OCI-LY3 (cell line): ENCODE data around the gene CTTN.
A peak's percentile ranks its signal among the peaks of the same experiment; 100 is the strongest.

Experiments used
- CTCF ChIP-seq: fragments of 200-600, 300-600 bp; sonication (generic); IDR thresholded peaks from 2 replicates; pipeline ENCODE4 v1.5.1; 2014; ENCODE audit warnings: antibody characterized with exemption, low read length, low read depth
- EZH2phosphoT487 ChIP-seq: fragments of 200-600 bp; shearing (Covaris generic); IDR thresholded peaks from 2 replicates; pipeline ENCODE4 v1.6.1; 2018; ENCODE audit warnings: antibody characterized with exemption, mixed run types, low read depth

DNA sequence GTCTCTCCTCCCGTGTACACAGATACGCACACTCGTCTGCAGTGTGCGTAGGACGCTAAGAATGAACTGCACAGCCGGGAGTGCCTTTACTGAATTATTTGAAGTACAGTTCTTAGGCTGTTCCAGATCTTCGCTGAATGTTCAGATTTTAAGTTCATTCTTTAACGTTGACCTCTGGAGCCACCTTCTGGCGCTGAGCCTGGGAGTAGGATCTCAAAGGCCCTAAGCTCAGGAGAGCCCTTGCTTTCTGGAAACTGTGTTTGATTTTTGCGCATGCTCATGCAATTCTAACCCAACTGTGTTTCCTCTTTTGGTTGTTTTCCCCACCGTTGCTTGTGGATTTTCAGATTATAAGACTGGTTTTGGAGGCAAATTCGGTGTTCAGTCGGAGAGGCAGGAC, 22.8 kb downstream of the CTTN start:
- TF ChIP-seq CTCF (peak; percentile 44), EZH2phosphoT487 (no peak)
